ENCODE measurements around the gene HSDL1.

DNA sequence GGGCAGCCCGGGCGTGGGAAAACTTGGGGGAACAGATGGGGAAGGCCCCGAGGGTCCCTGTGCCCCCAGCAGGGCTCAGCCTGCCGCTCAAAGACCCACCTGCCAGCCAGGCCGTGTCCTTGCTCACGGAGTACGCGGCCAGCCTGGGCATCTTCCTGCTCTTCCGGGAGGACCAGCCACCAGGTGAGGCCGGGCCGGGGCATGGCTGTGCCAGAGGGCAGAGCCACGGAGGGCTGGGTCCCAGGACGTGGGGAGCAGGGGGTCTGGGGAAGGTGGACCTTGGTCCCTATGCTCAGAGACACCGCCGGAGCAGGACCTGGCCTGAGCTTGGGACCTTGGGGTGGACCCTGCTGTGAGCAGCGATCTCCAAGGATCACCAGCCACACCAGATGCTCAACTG, 46.5 kb upstream of the HSDL1 start:
- TF ChIP-seq EZH2 (IDR thresholded peaks at IDR 0.05; ENCODE audit: insufficient read depth, poor library complexity, severe bottlenecking) = no peak
- TF ChIP-seq EZH2phosphoT487 (IDR thresholded peaks at IDR 0.05; ENCODE audit: insufficient read depth, low read depth) = no peak

All from GM23248 (cell line).